ENCODE measurements around the gene TMEM179.

The TMEM179 gene

GRCh38 chr14:104555430-104556255, 48.9 kb downstream of the TMEM179 start:
- no peak for DNase-seq (ENCODE audit: low spot score)

GRCh38 chr14:104554608-104555429, 49.8 kb downstream of the TMEM179 start:
- no peak for DNase-seq (ENCODE audit: low spot score)

GRCh38 chr14:104554088-104554607, 50.4 kb downstream of the TMEM179 start:
- DNase-seq (ENCODE audit: low spot score) = no peak

GRCh38 chr14:104553166-104554087, 51.1 kb downstream of the TMEM179 start:
- no peak for DNase-seq (ENCODE audit: low spot score)

GRCh38 chr14:104552738-104553125, 51.8 kb downstream of the TMEM179 start:
- DNase-seq (ENCODE audit: low spot score) = no peak

- no peak for DNase-seq (ENCODE audit: low spot score)
These were observed 52.5 kb downstream of the TMEM179 start for GRCh38 chr14:104551851-104552737.

GRCh38 chr14:104550861-104551728, 53.5 kb downstream of the TMEM179 start:
- no peak for DNase-seq (ENCODE audit: low spot score)

- DNase-seq (ENCODE audit: low spot score) = no peak
These were observed 54.2 kb downstream of the TMEM179 start for GRCh38 chr14:104550340-104550860.

GRCh38 chr14:104549536-104550339, 54.8 kb downstream of the TMEM179 start:
- no peak for DNase-seq (ENCODE audit: low spot score)

- no peak for DNase-seq (ENCODE audit: low spot score)
These were observed 55.6 kb downstream of the TMEM179 start for GRCh38 chr14:104548802-104549535.

GRCh38 chr14:104547998-104548700, 56.4 kb downstream of the TMEM179 start:
- no peak for DNase-seq (ENCODE audit: low spot score)

GRCh38 chr14:104547310-104547997, 57.1 kb downstream of the TMEM179 start:
- DNase-seq (ENCODE audit: low spot score) = no peak

- DNase-seq (ENCODE audit: low spot score) = no peak
These were observed 57.8 kb downstream of the TMEM179 start for GRCh38 chr14:104546591-104547309.

GRCh38 chr14:104545942-104546501, 58.5 kb downstream of the TMEM179 start:
- DNase-seq (ENCODE audit: low spot score) = no peak

- DNase-seq (ENCODE audit: low spot score) = no peak
These were observed 59.2 kb downstream of the TMEM179 start for GRCh38 chr14:104545151-104545941.
